Measurements from ENCODE around the gene TMEM132D. TPM values are rescaled to one million over a fixed set of nuclear protein-coding genes. Genes with fewer than 3 reads are reported as not detected.

Gene TMEM132D
- total and polyA plus RNA-seq, 2 of the 4 experiments (the other 2 are of a cell fraction) = not detected

DNA sequence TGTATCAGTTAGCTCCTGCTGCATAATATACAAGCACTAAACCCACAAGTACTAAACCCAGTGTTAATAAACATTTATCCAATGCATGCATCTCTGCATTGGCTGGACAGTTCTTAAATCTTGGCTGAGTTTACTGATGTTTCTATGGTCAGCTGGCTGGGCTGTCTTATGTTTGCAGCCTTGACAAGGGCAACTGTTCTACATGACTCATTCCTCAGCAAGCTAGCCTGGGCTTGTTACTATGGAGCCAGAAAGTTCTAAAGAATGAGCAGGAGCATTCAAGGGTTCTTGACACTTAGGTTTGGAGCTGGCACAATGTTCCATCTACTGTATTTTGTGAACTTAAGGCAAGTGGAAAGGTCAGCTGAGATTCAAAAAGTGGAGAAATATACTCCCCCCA is 851.5 kb downstream of the TMEM132D start:
- H3K79me1 ChIP-seq (ENCODE audit: low read depth in 1 of 2, low read length in 2 of 2) = no peaks in the 10 kb centered on the region
- in situ Hi-C loops (cut with MboI; ENCODE audit: low sequenced_read_pairs) (no loop called here), dilution Hi-C loops (cut with HindIII; ENCODE audit: low sequenced_read_pairs, unreplicated experiment) (no loop called here), intact Hi-C loops (cut with micrococcal nuclease) (no loop called here)
- H2BK15ac ChIP-seq (ENCODE audit: low read depth, low read length) = no peak overlapping the region
- ChIA-PET CTCF (no interaction called here), POLR2A (ENCODE audit: unreplicated experiment) (no interaction called here)
- H3K27ac ChIP-seq (ENCODE audit: insufficient read depth, low read length) = no peak overlapping the region
- ATAC-seq (ENCODE audit: low read depth) = no peak
- no peak overlapping the region for H3K9ac ChIP-seq (ENCODE audit: low read depth, low read length)
- no peak overlapping the region for H2AFZ ChIP-seq (replicated peaks; ENCODE audit: low read length, poor library complexity)
- no peak overlapping the region for H3K4ac ChIP-seq (ENCODE audit: low read depth, low read length)
- no peak overlapping the region for H2BK5ac ChIP-seq (ENCODE audit: low read depth, low read length, poor library complexity, severe bottlenecking)
- H3K4me2 ChIP-seq (ENCODE audit: low read depth, low read length) = no peak overlapping the region
- no peak for TF ChIP-seq BHLHE40 (IDR thresholded peaks at IDR 0.05; ENCODE audit: low read depth, low read length)
- TF ChIP-seq RFX5 (IDR thresholded peaks at IDR 0.05; ENCODE audit: low read depth, low read length) = no peak
- no peak for TF ChIP-seq MAZ (IDR thresholded peaks at IDR 0.05; ENCODE audit: borderline replicate concordance, low read depth, low read length)
- no peak for TF ChIP-seq FOS (IDR thresholded peaks at IDR 0.05; ENCODE audit: low read depth, low read length)
- no peak overlapping the region for H3K23ac ChIP-seq (ENCODE audit: low read depth, low read length)
- no peak overlapping the region for H3K56ac ChIP-seq (ENCODE audit: extremely low read depth, insufficient read depth, low read length)
- no peaks in the 10 kb centered on the region for H3K27me3 ChIP-seq (ENCODE audit: control insufficient read depth, insufficient read depth, low read length)
- H2BK20ac ChIP-seq (ENCODE audit: low read depth, low read length) = no peak overlapping the region
- peaks cover 17% of the 10 kb centered on the region for H3K9me3 ChIP-seq (ENCODE audit: control insufficient read depth, insufficient read depth, low read length)
- H2AK5ac ChIP-seq (ENCODE audit: low read depth, low read length) = no peak overlapping the region
- H4K8ac ChIP-seq (ENCODE audit: low read depth in 2 of 2, low read length in 2 of 2) = no peak overlapping the region
- DNase-seq = no peak
- H4K5ac ChIP-seq (ENCODE audit: low read depth, low read length) = no peak overlapping the region
- no peaks in the 10 kb centered on the region for H3K36me3 ChIP-seq (ENCODE audit: control insufficient read depth, insufficient read depth, low read length)
- no peak overlapping the region for H2AK9ac ChIP-seq (replicated peaks; ENCODE audit: low read depth, low read length, poor library complexity)
- H3K18ac ChIP-seq (ENCODE audit: low read depth, low read length) = no peak overlapping the region
- H4K20me1 ChIP-seq (ENCODE audit: insufficient read depth, low read length) = no peaks in the 10 kb centered on the region
- H4K91ac ChIP-seq (ENCODE audit: insufficient read depth, low read depth, low read length) = no peak overlapping the region
- no peaks in the 10 kb centered on the region for H3K4me1 ChIP-seq (ENCODE audit: control insufficient read depth, insufficient read depth, low read length)
- H2BK120ac ChIP-seq (ENCODE audit: low read depth, low read length) = no peak overlapping the region
- no peak overlapping the region for H3K4me3 ChIP-seq (ENCODE audit: insufficient read depth, low read depth, low read length)
- no peak overlapping the region for H3K14ac ChIP-seq (replicated peaks; ENCODE audit: low read depth, low read length)
- no peaks in the 10 kb centered on the region for H3K9me1 ChIP-seq (ENCODE audit: insufficient read depth, low read length)
- no TSS peak for BruUV-seq (replicated peaks)
